Inflammatory macrophage treated with lipopolysaccharide for 4 hours (primary cell): ENCODE measurements around the gene NECTIN3.

Experiments
- DNase-seq: peaks from one replicate; pipeline ENCODE4 v3.0.0-alpha.2; 2020

Gene NECTIN3, protein sequence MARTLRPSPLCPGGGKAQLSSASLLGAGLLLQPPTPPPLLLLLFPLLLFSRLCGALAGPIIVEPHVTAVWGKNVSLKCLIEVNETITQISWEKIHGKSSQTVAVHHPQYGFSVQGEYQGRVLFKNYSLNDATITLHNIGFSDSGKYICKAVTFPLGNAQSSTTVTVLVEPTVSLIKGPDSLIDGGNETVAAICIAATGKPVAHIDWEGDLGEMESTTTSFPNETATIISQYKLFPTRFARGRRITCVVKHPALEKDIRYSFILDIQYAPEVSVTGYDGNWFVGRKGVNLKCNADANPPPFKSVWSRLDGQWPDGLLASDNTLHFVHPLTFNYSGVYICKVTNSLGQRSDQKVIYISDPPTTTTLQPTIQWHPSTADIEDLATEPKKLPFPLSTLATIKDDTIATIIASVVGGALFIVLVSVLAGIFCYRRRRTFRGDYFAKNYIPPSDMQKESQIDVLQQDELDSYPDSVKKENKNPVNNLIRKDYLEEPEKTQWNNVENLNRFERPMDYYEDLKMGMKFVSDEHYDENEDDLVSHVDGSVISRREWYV

DNA sequence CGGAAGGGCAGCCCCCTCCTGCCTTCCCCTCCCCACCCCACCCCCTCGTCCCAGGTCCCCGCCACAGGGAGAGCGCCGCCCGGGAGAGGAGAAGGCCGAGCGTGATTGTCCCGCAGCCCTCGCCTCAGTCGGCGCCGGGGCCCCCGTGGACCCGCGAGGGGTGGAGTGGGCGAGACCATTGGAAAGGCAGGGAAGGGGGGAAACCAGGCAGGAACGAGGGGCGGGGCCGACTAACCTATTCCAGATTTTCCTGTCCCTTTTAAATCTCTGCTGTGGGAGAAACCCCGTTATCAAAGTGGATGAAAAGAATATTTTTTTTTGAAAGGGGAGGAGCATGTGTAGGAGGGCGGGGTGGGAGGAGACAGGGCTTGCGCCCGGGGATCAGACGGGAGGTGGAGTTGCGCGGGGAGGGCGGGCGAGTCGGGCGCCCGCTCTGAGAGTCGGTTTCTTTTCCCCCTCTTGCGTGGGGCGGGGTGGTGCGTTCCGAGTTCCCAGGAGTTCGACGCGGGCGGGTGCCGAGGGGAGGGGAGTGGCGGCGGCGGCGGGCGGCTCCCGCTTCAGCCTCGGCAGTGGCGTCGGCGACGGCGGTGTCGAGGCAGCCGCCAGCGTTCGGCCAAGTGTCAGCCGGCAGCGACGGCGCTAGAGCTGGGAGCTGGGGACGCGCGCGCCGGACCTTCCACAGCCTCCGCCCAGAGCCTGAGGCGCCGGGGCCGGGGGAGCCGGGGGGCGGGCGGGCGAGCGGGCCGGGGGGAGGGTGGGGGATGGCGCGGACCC, at the start of gene NECTIN3:
TSS of gene NECTIN3 (plus strand) at position 560 of the 774 bp plus-strand sequence. CDS start at position 762, 202 bp downstream.
- DNase-seq, result peak; percentile 63

GRCh38 chr3:111027868-111028267, 43.7 kb upstream of the NECTIN3 start:
- no peak for DNase-seq

DNA sequence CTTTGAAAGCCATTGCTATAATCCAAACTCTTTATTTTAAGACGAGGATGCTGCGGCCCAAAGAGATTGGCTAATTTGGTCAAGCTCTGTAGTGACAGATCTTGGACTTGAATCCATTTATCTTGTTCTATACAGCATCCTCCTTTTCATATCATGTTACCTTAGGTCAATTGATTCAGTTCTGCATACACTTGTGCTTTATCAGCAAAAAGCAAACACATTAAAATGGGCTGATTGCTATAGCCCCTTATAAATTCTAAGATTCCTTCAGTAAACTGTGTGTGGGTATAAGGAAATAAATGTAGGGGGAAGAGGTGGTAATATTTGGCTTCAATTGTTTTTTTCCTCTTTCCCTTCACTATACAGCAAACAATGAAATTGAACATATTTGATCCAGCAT, 40.1 kb upstream of the NECTIN3 start:
- no peak for DNase-seq

DNA sequence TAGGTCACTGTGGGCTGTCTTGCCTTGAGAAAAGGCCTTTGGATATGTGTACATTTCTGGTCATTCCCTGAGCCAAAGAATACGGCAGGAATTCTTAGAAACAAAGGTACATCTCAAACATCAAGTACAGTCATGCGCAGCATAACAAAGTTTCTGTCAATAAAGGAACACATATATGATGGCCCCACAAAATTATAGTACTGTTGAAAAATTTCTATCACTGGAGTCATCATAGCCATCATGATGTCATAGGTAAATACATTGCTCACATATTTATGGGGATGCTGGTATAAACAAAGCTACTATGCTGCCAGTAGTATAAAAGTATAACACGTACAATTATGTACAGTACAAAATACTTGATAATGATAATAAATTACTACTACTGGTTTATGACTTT, 38.9 kb upstream of the NECTIN3 start:
- DNase-seq, result no peak

GRCh38 chr3:111033470-111034050, 38.1 kb upstream of the NECTIN3 start:
- no peak for DNase-seq

GRCh38 chr3:111035316-111035715, 36.3 kb upstream of the NECTIN3 start:
- no peak for DNase-seq

DNA sequence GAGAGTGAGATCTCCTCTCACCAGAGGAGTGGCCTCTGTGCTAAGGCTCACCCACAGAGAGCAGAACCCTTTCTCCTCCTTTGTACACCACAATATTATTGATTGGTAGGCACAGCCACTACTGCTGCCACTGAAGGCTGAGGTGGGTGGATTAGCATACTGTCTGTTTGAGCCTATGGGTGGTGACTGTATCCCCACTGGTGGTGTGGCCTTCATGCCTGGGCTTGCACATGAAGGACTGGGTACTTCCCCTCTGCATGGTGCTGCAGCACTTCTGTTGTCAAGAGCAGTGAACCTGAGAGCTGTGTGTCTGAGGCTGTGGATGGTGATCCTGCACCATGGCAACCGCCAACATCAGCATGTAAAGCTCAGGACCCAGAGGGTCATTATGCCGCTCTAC, 35.7 kb upstream of the NECTIN3 start:
- no peak for DNase-seq

DNA sequence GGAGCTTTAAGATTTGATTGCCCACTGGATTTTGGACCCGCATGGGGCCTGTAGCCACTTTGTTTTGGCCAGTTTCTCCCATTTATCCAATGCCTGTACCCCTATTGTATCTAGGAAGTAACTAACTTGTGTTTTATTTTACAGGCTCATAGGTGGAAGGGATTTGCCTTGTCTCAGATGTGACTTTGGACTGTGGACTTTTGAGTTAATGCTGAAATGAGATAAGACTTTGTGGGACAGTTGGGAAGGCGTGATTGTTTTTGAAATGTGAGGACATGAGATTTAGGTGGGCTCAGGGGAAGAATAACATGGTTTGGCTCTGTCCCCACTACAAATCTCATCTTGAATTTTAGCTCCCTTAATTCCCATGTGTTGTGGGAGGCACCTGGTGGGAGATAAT, 30.7 kb upstream of the NECTIN3 start:
- DNase-seq, result no peak

DNA sequence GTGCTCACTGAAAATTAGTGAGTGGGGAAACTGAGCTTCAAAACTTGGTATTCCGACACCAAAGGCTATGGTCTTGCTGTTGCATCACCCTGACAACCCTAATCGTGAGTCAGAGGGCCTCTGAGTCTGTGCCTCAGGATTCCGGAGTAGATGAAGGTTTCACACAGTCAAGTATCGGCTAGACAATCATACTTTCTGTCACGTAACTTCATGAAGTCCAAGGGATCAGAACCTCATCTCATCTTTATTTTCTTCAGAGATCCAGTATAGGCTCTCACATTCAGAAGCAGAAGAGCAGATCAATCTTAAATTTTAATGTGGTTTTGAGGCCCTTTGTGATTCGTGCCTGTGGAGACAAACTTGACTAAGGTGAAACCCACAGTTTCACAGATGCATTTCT, 26.1 kb upstream of the NECTIN3 start:
- DNase-seq, result no peak

DNA sequence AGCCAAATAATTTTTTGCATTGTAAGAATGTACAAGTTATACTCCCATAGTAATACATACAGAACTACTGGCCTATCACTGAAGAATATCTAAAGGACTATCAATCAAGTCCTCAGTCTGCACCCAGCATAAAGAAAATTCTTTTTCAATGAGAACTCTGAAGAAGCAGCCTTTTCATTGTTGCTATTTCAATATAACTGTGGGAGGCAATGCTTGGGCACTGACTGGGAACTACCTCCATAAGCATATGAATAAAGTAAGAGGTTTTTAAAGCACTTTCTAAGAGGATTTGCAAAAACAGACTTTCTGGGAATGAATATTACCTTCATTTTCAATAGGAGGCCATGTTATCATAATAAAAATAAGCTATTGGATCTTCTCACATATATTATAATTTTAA, 24.6 kb upstream of the NECTIN3 start:
- no peak for DNase-seq

DNA sequence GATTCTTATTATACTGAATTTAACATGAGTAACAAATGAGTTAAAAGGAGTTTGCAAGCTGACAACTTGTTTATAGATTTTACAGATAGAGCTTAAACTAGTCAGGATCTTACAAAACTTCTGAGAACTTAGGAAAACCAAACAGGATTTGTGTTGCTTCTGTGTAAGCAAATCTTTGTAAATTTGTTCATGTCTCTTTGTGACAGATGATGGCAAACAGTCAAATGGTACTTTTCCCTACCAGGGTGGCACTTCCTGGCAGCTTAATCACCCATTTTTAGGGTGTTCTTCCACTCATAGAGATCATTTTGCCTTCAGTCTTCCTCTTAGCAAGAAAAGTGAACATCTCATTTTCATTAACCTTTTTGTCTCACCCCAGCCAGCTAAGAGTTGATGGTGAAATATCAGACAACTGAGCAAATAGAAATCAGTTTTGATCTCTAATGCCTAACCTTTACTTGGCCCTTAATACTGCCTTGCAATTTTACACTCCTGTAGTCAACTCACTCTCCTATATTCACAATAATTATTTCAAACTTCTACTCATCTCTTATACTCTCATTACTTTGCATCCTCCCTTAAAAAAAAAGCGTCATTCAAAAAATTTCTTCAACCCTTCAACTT, 23.7 kb upstream of the NECTIN3 start:
- no peak for DNase-seq

- peak; percentile 11 for DNase-seq
Observed at GRCh38 chr3:111051354-111051753, 20.3 kb upstream of the NECTIN3 start.

DNA sequence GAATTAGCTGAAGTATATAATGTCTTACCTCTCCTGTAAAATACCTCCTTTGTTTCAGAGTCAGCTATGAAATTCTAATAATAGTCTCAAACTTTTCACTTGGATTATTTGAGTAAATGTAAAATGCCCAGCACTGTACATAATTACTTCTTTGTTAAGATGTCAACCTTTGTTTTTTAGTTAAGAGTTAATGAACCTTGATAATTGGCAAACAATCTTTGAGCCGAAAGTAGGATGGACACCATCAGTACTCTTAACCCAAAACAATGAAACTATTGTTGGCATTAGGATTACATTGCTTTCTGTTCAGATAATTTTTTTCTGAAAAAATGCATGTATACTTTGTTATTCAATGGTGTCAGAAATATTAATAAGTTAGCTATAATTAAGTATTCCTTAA, 3.0 kb upstream of the NECTIN3 start:
- DNase-seq, result no peak

DNA sequence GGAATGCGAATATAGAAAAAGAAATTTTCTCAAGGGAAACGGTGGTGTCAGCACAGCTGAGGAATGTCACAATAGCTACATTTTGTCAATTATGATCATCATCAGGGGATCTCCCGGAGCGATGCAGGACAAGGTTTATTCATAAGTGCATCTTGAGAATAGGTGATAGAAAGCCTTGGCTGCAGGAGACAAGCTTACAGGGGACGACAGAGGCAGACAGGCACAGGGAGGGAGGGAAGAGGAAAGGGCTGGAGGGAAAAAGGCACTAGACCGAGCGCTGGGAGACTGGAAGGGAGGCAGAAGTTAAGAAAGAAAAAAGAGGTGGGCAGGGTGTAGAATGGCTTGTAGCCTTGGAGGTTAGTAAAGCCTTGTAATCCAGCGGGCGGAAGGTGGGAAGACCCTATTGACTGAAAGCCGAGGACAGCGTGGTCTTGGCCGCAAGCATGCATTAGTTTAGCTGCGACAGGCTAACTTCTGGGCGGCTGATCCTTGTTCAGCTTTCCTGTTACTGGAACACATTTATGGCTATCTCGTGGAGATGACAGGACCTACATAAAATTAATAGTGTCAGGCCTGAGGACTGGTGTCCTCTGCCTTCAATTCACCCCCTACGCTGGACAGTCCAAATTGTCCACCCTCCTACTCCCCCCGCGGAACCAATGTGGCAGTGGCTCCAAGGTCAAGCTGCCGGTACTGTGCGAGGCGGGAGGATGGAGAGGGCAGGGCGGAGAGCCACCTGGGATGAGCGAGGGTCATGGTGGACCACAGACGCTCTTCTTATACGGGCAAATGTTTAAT, 1.4 kb upstream of the NECTIN3 start:
- DNase-seq, result peak; percentile 6

DNA sequence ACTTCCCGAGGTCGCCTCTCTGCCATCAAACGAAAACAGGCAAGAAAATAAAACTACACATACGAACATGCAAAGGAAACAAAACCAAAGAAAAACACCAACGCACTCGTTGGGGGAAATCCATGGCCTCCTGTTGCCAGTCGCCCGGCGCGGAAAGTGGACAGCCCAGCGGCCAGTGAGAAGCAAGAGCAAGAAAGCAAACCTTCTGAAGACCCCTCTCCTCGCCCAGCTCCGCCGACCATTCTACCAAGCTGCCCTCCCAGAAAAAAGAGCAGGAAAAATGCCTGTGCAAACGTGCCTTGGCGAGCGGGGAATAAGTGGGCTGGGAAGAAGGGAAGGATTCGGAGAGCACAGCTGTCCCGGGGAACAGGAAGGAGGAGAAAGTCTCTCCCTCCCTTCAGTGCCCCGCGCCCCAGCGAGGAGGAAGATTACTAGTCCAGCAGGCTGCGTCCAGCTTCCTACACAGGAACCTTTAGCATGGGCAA, 802 bp upstream of the NECTIN3 start:
- DNase-seq, result peak; percentile 25

GRCh38 chr3:111072031-111072921, 660 bp downstream of the NECTIN3 start:
- peak; percentile 2 for DNase-seq

GRCh38 chr3:111073218-111073617, 1.6 kb downstream of the NECTIN3 start:
- DNase-seq, result no peak

- no peak for DNase-seq
Observed at GRCh38 chr3:111076732-111077131, 5.1 kb downstream of the NECTIN3 start.

DNA sequence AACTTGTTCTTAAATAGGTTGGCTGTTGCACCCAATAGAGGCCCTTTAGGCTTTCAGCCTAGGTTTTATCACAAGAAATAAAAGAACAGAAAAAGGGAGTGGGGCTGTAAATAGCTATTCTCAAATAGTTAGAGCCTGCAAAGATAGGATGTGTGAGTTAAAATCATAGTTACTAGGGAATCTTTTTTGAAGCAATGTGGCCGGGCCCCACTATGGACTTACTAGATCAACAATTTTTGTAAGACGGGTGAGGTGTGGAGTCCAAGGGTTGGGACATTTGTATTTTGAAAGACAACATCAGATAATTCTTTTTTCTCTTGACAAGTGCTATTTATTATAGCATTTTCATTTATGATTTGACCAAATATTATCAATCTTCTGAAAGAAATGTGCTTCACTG, 5.8 kb downstream of the NECTIN3 start:
- no peak for DNase-seq

DNA sequence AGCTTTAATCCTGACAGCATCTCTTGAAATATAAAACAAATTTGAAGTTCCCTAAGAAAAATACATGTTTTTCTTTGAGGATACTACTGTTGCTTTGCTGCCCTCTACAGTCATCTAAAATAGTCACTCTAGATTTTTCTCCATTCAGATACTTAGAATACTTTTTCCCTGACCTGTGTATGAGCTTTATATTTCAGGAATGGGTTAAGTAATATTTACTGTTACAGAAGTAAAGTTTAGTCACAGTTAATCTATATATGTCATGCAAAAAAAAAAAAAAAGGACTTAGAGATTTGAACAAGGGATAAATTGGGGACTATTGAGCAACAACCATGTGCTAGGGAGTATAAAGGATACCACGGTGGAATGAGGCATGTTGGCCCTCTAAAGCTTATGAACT, 8.8 kb downstream of the NECTIN3 start:
- DNase-seq, result no peak

DNA sequence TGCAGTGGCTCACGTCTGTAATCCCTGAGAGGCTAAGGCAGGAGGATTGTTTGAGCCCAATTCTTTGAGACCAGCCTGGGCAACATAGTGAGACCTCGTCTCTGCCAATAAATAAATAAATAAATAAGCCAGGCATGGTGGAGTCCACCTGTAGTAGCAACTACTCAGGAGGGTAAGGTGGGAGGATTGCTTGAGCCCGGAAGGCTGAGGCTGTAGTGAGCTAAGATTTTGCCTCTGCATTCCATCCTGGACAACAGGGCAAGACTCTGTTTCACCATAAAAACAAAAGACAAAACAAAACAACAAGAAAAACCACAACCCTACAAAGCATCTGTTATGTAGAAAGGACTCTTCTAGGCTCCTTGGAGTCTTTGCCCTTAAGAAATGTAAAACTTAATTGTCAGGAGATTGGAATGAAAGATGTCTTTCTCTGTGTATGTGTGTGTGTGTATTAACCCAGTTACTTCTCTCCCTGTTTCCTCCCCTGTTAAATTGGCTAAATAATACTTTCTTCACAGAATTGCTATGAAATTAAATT, 9.5 kb downstream of the NECTIN3 start:
- DNase-seq, result no peak
